Measurements from ENCODE around the gene CEP57L1. TPM values are rescaled to one million over a fixed set of nuclear protein-coding genes. Genes with fewer than 3 reads are reported as not detected.

The CEP57L1 gene
- total RNA-seq, 1 donor from 2014 or later: 22.2 TPM

- H3K4me1 Mint-ChIP-seq: peaks cover 42% of the 10 kb centered on the region
- no peaks in the 10 kb centered on the region for H3K9me3 Mint-ChIP-seq
- no peak for DNase-seq (ENCODE audit: low spot score in 2 of 2, unreplicated experiment in 2 of 2)
- peak overlapping the region; percentile 92 for H3K4me3 Mint-ChIP-seq
- peak overlapping the region; percentile 68 for H3K27ac Mint-ChIP-seq
- TF ChIP-seq, protein P1, sequence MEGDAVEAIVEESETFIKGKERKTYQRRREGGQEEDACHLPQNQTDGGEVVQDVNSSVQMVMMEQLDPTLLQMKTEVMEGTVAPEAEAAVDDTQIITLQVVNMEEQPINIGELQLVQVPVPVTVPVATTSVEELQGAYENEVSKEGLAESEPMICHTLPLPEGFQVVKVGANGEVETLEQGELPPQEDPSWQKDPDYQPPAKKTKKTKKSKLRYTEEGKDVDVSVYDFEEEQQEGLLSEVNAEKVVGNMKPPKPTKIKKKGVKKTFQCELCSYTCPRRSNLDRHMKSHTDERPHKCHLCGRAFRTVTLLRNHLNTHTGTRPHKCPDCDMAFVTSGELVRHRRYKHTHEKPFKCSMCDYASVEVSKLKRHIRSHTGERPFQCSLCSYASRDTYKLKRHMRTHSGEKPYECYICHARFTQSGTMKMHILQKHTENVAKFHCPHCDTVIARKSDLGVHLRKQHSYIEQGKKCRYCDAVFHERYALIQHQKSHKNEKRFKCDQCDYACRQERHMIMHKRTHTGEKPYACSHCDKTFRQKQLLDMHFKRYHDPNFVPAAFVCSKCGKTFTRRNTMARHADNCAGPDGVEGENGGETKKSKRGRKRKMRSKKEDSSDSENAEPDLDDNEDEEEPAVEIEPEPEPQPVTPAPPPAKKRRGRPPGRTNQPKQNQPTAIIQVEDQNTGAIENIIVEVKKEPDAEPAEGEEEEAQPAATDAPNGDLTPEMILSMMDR (IDR thresholded peaks at IDR 0.05; ENCODE audit: unreplicated experiment): no peak
- H3K36me3 Mint-ChIP-seq: peaks cover 1% of the 10 kb centered on the region
- H3K27me3 Mint-ChIP-seq (ENCODE audit: low read depth): no peaks in the 10 kb centered on the region
Measured at GRCh38 chr6:109093732-109094415, 1.4 kb upstream of the CEP57L1 start.

- H3K4me3 Mint-ChIP-seq: peak within 1 kb of the TSS; percentile 92
- H3K27me3 Mint-ChIP-seq (ENCODE audit: low read depth): no peaks in the 10 kb centered on the region
- DNase-seq (ENCODE audit: low spot score in 2 of 2, unreplicated experiment in 2 of 2): peak; percentile 78 to 85
- H3K36me3 Mint-ChIP-seq: peaks cover 6% of the 10 kb centered on the region
- TF ChIP-seq, protein P1 (IDR thresholded peaks at IDR 0.05; ENCODE audit: unreplicated experiment): no peak
- H3K27ac Mint-ChIP-seq: peak within 1 kb of the TSS; percentile 99
- H3K9me3 Mint-ChIP-seq: no peaks in the 10 kb centered on the region
- H3K4me1 Mint-ChIP-seq: peaks cover 42% of the 10 kb centered on the region
Measured at GRCh38 chr6:109094416-109095035, 781 bp upstream of the CEP57L1 start, which contains the start of gene SESN1. SESN1 (minus strand) TSS chr6:109094846; CDS start chr6:109094073, 773 bp downstream.

- Mint-ChIP-seq H3K27ac (peak overlapping the region; percentile 99), H3K36me3 (peaks cover 10% of the 10 kb centered on the region), H3K4me1 (peaks cover 42% of the 10 kb centered on the region), H3K4me3 (peak overlapping the region; percentile 92), H3K27me3 (ENCODE audit: low read depth) (no peaks in the 10 kb centered on the region), H3K9me3 (no peaks in the 10 kb centered on the region)
- TF ChIP-seq, protein P1 (IDR thresholded peaks at IDR 0.05; ENCODE audit: unreplicated experiment): no peak
- no peak for DNase-seq (ENCODE audit: low spot score in 2 of 2, unreplicated experiment in 2 of 2)
Measured at GRCh38 chr6:109095835-109096084, 453 bp downstream of the CEP57L1 start.

- Mint-ChIP-seq H3K27me3 (ENCODE audit: low read depth) (no peaks in the 10 kb centered on the region), H3K4me3 (peak overlapping the region; percentile 92), H3K9me3 (no peaks in the 10 kb centered on the region), H3K36me3 (peaks cover 15% of the 10 kb centered on the region), H3K27ac (peak overlapping the region; percentile 83), H3K4me1 (peaks cover 41% of the 10 kb centered on the region)
- TF ChIP-seq, protein P1 (IDR thresholded peaks at IDR 0.05; ENCODE audit: unreplicated experiment): no peak
- no peak for DNase-seq (ENCODE audit: low spot score in 2 of 2, unreplicated experiment in 2 of 2)
Measured at GRCh38 chr6:109096208-109096607, 901 bp downstream of the CEP57L1 start.

GRCh38 chr6:109097661-109098060, 2.4 kb downstream of the CEP57L1 start:
- Mint-ChIP-seq H3K27ac (no peak overlapping the region), H3K36me3 (peaks cover 19% of the 10 kb centered on the region), H3K4me1 (peaks cover 27% of the 10 kb centered on the region), H3K4me3 (no peak overlapping the region), H3K27me3 (ENCODE audit: low read depth) (no peaks in the 10 kb centered on the region), H3K9me3 (no peaks in the 10 kb centered on the region)
- DNase-seq (ENCODE audit: low spot score in 2 of 2, unreplicated experiment in 2 of 2): no peak
- TF ChIP-seq, protein P1 (IDR thresholded peaks at IDR 0.05; ENCODE audit: unreplicated experiment): no peak
